NCI-H1092 (cell line): ENCODE results near the gene NXPH2.
"Not testable (repeated sequence)": the region's sequence is repeated elsewhere in the genome, so short reads cannot be mapped to it uniquely, and the experiment has no call there.

Source experiments
- DNase-seq: peaks from one replicate; lab custom pipeline; 2025; lab: John Stamatoyannopoulos, UW

Gene NXPH2

DNA sequence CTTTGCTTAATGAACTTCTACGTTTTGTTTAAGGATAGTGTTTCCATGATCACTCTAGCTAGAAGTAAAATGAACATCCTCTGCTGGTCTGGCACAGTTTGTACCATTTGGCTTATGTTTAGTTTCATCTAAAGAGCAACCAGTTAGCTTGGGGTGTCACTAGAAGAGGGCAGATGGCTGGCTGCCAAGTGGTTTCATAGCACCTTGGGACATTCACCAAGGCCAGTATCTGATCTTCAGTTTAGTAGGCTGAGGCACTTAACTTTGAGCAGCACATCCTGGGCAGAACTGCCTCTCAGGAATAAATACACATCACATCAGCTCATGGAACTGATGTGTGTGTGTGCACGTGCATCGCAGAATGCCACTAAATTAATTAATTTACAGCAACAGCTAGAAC, 68.4 kb downstream of the NXPH2 start:
- no peak for DNase-seq

DNA sequence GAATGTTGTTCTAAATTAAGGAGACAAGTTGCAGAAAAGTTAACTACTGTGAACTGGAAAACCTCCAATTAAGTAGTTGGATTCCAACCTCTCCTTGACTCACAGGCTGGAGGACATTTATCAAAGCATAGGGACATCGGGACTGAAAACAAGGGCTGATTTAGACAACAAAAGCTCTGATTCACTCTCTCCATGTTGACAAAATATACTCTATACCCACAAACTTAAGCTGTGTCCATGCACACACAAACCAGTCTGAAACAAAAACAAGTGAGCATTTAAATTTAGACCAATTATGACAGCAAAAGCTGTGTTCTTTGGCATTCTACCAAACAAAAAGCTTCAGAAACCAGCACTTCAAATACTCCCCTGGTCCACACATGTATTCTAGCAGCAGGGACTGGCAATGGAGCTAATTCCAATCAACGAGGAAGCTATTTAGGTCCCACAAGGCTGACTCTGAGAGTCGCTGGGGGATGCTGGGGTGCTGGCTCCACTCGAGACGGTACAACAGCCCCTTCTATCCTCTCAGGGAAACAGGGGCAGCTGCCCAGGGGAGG, 71.4 kb downstream of the NXPH2 start:
- no peak for DNase-seq

DNA sequence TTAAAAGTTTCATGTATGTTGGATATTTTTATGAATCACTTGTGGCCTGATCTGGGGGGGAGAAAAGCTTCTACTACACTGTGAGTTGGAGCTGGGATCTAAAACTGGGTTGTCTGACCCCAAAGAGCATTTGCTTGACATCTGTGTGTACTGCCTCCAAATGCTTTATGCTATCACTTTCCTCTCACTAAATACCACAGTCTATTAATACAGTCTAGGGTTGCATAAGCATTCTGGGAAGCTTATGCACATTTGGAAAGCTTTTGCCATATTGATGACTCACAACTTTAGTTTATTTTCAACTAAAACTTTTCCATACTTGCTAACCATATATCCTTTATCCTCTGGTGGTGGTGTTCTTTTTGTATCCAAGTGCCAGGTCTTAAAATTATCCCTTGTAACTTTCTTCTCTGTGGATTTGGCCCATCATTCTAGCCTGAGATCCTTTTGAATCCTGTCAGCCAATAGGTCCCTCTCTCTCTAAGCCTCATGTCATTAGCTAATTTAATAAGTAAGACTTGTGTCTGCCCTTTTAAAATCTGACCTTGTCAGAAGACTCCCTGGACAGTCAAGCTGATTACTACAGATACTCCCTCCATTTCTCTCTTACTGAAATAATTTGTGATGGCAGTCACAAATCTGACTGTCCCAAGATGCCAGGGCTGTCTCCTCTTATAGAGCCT, 72.7 kb downstream of the NXPH2 start:
- no peak for DNase-seq

DNA sequence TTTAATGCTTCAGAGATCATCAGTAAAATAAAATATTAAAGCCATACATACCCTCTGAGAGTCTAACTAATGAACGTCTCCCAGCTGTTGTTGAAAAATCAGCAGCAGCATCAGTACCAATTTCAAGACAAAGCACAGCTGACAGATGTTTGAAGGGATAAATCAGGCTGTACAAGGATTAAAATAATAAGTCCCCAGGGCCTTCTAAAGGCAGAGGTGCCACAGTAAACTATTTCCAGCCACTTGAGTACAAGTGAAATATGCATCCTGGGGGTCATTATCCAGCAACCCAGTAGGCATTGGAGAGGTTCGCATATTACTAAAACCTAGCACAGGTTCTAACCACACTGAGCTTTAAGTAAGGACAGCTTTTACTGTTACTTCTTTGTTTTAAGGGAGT, 76.9 kb downstream of the NXPH2 start:
- DNase-seq = no peak

DNA sequence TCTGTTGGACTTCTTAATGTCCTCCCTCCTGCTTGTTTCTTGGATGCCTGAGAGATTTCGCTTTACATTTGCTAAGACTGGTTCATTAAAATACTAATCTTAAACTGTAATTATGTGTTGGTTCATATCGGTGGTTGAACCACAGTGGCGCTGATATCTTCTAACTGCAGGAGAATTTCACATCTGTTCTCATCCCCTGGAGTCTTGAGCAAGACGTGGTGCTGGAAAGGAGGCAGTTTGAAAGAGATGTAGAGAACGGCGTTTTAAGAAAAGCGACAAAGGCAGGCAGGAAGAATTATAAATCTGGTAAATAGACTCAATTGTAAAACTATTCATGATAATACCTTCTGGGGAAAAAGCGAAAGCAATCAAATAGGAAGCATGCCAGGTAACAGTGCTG, 79.5 kb downstream of the NXPH2 start:
- DNase-seq = no peak

DNA sequence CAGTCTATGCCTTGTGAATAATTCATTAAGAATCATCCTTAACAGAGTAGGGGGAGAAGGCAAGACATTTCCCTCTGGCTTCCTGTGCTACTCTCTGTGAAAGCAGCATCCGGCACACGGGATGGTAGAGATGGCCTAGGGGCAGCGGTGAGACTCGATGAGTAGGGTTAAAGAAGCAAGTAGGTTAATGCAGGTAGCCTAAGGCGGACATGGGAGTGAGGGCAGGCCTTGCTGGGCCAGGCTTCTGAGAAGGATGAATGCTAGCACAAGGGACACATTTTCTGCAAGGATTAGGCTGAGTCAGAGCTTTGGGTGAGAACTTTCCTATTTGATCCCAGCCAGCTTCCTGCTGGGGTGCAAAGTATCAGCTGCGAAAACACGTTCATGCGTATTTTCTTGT, 80.8 kb downstream of the NXPH2 start:
- no peak for DNase-seq

DNA sequence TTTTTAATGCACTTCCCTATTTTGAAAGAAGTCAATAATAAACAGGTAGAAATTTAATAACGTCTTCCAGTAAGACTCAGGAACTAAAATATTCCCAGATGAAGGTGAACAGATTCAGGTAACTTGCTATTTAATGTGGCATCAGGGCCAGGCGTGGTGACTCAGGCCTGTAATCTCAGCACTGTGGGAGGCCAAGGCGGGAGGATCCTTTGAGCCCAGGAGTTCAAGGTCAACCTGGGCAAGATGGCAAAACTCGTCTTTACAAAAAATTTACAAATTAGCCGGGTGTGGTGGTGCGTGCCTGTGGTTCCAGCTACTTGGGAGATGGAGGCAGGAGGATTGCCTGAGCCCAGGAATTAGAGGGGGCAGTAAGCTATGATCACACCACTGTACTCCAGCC, 81.8 kb downstream of the NXPH2 start:
- DNase-seq = no peak

DNA sequence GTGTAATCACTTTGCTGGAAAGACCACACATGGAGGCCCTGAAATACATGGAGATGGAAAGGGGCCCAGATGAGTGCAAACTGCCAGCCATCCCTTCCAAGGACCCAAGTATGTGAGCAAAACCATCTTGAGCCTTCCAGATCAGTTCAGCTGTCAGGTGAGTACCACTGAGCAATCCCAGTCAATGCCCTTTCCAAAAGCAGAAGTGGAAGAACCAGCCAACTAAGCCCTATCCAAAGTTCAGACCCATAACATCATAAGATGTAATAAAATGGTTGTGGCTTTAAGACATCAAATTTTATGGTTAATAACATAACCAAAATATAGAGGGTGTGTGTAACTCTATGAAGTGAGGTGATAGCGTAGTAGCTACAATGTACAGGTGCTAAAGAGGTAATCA, 88.5 kb downstream of the NXPH2 start:
- no peak for DNase-seq

DNA sequence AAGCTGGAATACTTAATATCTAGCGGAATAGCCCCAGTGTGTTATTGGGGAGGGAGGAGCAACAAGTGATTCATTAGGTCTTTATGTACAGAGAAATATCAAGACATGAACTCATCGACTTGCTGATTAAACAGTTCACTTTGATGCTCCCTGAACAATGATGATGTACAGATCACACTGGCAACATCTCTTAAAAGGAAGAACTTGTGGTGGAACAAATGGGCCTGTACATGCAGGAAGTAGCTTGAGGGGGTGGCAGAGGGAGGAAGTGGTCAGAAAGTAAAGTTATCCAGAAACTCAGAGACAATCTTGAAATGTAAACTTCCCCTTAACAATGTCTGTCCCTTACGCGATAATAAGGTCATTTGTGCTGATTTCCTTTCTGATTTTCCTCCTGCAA, 90.5 kb downstream of the NXPH2 start:
- DNase-seq = no peak

DNA sequence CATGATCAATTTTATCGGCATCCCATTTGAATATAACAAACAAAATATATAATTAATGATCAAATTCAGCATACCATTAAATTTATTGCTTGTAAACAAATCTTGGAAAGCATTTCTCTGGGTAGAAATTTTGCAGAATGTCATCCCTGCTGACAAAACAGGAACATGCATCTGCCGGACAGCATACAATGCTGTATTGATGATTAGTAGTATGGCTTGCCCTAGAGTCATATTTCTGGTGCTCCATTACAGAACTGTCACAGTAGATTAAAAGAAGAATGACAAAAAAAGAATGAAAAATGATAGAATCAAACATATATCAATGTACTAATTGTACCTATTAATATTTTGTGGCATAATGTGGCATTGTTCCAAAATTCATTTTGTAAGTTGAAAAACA, 98.0 kb downstream of the NXPH2 start:
- no peak for DNase-seq

DNA sequence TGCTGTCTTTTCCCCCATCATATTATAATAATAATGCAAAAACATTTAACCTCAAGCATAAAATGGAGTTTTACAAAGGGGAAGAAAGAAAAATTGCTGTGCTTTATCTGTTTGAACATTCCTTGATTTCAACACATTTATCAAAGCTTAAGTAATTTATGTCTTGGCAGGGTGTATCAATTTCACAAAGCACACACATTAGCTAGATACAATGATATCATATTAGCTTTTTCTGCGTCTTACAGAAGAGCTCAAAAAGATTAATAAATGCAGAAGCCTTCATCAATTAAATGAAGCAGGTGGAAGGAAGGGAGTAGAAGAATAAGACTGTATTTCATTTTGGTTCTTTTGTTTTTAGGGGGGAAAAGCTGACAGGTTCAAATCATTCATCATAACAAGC, 103.0 kb downstream of the NXPH2 start:
- DNase-seq = no peak

DNA sequence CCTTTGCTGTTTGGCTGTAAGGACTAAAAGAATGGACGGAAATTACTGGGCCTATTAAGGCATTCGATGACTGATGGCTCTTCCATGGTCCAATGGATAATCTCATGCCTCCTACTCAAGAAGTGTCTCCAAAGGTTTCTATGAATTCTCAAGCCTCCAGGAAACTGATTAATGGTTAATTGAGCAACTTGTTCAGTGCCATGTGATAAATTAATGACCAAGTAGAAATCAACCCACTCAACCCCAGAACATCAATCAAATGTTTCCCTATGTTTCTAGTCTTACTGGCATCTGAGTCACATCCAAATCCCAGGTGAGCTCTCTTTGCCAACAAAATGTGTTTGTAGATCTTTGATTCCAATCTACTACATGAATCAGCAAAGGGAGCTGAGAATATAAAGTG, 103.6 kb downstream of the NXPH2 start:
- DNase-seq = no peak

DNA sequence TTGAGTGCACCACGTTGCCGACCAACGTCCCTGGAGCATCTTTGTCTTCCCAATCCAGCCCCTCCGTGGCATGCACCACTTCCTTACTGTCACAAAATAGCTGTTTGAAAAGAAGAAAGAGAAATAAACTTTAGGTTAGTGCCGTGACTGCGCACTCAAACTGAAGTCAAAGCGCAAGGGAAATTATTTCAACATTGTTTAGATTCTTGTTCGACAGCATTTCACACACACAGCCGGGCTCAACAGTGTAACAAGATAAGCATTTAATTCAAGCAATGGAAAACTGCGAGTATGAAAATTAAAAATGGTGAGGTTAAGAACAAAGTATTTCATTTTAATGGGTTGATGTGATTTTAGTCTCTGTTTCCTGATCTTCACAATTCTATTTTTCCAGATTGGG, 108.6 kb downstream of the NXPH2 start:
- no peak for DNase-seq

DNA sequence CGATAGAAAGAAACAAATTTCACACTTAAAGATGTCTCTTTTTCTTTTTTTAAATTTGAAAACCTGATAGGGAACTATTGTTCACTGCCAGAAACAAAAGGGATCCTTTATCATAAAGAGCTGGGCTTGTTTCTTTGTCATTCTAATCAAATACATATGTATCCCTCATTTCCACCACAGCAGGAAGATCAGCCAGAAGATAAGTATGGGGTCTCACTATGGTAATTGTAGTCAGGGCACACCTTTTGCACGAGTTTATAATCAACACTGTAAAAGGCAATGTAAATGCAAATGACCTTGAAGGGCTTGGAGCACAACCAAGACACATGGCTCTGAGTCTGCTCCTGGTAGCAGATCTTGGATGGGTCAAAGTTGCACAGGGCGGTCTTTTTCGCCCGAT, 109.5 kb downstream of the NXPH2 start:
- DNase-seq = no peak

DNA sequence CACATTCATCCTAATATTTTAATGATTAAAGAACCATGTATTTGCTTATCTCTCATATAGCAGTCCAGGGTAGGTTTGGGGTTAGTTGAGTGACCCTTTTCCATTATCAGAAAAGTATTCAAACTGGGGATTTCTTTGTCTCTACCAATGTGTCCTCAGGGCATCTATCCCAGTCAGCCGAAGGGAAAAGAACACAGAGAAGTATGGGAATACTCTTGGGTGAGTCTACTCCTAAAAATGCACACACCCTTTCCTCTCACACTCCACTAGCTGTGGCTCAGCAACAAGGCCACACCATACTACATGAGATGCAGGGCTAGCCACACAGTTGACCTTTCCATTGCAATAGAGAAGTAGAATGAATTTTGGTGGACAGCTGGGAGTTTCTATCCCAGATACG, 114.3 kb downstream of the NXPH2 start:
- DNase-seq = no peak

DNA sequence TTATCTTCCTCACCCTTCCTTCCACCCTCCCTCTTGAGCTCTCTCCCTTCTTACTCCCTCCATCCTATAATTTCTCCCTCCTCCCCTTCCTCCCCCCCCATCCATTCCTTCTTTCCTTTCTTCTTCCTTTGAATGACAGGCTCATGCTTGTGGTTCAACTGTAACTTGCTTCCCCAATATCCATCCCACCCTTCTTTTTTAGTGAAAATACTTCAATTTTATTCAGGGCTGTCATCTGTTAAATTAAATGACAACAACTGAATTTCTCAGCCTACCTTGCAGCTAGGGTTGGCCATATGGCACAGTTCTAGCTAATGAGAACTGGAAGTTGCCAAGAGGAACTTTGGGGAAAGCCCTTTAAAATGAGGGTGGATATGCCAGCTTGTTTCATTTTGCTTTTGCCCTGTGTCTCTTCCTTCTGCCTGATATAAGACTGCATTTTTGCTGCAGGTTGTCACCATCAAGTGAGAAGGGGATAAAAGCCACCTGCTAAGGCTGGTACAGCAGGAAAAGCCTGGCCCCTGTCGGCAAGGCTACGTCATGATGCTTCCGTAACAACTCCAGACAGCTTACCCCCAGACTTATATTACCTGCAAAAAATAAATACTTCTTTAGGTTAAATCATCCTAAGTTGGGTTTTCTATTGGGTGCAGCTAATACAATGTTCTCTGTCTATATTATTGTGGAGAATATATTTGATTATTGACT, 121.8 kb downstream of the NXPH2 start:
- DNase-seq = no peak

DNA sequence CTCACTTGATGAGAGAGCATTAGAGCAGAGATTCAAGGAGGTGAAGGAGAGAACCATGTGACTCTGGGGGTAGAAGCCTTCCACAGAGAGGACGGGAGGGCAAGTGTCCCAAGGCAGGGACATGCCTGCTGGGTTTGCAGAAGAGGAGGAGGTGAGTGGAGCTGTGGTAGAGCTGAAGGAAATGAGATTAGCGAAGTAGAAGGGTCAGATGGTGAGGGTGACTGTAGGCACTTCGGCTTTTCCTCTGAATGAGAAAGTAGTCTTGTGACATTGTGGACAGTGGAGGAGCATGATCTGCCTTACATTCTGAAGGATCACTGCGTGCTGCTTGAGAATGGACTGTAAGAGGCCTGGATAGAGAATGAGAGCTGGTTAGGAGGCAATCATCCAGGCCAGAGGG, 126.0 kb downstream of the NXPH2 start:
- DNase-seq = no peak

DNA sequence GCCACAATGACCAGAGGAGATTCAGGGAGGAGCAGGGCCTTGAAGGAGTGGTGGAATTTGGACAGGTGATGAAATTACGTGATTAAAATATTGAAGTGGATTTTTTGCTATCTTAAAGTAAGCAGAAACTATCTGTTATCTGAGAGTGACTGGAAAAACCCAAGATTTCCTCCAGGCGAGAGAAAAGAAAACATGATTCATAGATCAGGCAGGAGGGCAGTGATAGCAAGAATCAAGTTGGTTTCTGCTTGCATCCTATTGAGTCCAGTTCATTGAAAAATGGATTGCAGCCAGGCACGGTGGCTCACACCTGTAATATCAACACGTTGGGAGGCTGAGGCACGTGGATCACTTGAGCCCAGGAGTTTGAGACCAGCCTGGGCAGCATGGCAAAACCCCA, 127.8 kb downstream of the NXPH2 start:
- DNase-seq = no peak

DNA sequence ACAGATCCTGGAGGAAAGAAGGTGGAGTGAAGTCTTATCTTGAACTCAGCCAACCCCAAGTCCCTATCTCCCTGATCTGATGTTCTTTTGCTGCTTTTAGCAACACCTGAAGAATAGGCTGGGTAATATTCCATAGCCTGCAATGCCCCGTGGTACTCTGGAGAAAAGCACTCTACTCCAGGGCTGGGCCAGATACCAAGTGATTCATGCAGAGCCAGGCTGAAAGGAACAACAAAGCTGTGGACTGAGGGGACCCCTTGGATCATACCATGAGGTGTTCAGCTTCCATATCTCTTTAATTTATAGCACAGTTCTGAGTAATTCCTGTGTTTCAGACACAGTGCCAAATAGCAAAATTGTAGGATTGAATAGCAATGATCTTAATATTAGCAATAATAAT, 130.6 kb downstream of the NXPH2 start:
- no peak for DNase-seq

DNA sequence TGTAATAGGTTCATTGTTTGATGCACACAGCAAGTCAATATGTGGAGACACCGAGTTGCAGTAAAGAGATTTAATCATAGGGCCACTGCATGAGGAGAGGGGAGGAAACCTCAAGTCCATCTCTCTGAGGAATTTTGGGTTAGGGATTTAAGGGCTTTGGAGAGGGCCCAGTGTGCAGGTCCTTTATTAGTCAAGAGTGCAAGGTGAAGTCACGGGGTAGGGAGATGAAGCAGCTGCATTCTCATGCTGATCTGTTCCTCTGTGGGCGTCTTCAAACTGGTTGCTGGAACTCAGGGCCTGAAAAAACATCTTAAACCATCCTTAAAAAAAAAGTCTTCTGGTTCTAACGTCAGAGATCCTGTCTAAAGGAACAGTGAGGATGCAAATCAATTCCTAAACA, 131.6 kb downstream of the NXPH2 start:
- DNase-seq = no peak

DNA sequence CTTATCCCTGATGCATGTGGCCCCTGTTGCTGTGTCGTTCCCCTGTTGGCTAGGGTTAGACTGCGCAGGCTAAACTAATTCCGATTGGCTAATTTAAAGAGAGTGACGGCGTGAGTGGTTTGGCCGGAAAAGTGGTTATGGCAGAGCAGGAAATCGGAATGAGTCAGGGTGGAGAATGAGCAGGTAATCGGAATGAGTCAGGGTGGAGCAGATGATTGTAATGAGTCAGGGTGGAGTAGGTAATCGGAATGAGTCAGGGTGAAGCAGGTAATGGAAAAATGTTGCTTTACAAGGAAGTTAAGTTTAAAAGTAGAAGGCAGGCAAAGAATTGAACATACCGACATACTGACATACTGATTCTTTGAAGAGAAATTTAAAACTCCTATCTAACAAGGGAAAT, 135.4 kb downstream of the NXPH2 start:
- DNase-seq = not testable (repeated sequence)

DNA sequence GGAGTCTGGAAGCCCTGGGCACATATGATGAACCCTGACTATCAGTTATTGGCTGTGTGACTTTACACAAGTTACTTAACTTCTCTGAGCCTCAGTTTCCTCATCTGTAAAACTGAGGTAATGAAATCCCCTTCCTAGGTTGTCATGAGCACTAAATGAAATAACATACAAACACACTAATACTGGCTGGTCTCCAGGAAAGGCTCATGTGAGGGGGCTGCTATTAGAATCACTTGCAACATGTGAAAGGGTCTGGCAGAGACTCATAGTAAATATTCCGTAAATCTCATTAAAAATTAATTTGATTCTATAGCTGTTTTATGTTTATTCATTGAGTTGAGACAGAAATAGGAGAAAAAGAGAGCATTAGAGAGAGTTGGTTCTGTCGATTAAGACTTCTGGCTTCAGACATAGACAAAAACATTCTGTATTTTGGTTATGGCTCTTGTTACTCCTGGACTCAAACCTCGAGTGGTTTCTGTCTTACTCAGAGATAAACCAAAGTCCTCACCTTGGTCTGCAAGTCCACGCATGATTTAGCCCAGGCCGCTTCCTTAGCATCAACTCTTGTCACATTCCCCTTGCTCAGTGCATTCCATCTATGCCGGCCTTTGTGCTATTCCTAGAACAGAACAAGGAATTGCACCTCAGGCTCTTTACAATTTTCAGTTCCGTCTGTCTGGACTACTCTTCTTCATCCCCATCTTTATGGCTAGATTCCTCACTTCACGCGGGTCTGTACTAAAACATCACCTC, 139.1 kb downstream of the NXPH2 start:
- no peak for DNase-seq

DNA sequence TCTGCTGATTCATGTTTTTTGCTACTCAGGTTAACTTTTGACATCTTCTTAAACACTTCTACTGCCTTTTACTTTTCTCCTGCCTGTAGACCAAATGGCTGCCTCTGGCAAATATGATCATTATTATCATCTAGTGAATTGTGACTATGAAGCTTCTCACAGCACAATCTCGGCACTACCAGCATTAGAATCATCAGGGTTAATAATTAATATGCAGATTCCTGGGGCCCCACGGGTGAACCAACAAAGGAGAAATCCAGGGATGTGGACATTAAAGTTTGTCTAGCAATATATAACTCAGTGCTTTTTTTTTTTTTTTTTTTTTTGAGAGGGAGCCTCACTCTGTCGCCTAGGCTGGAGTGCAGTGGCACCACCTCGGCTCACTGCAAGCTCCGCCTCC, 142.5 kb downstream of the NXPH2 start:
- DNase-seq = no peak
